ENCODE results near the gene RELN.

Gene RELN

GRCh38 chr7:103644319-103644718 is 345.1 kb downstream of the RELN start (continued):
- no peak for TF ChIP-seq ZNF211 (tag by site-specific recombination; IDR thresholded peaks at IDR 0.05; ENCODE audit: low read depth)

GRCh38 chr7:103640031-103640779 is 349.3 kb downstream of the RELN start:
- no peak overlapping the region for H3K27ac ChIP-seq (ENCODE audit: extremely low read depth, low read depth, low read length)
- CTCF ChIA-PET = interaction anchor here (0.6 kb wide), 1 partner anchor 46 kb away, joined by 7 read pairs; no protein-coding TSS in a partner anchor
- H3K36me3 ChIP-seq (ENCODE audit: control insufficient read depth in 2 of 2, insufficient read depth in 1 of 2, low read length in 2 of 2) = no peaks in the 10 kb centered on the region
- H3K9me3 ChIP-seq (ENCODE audit: control insufficient read depth, insufficient read depth, low read depth, low read length) = no peaks in the 10 kb centered on the region
- H3K4me1 ChIP-seq (ENCODE audit: control insufficient read depth, insufficient read depth, low read length) = no peaks in the 10 kb centered on the region
- H3K4me3 ChIP-seq (ENCODE audit: low read depth, low read length) = no peak overlapping the region
- POLR2A ChIA-PET = no interaction called here
- TF ChIP-seq SP3 (tag by site-specific recombination; IDR thresholded peaks at IDR 0.05) (no peak), ZNF624 (tag by site-specific recombination; IDR thresholded peaks at IDR 0.05) (no peak), ZNF660 (tag by site-specific recombination; IDR thresholded peaks at IDR 0.05) (no peak), MYNN (tag by site-specific recombination; IDR thresholded peaks at IDR 0.05; ENCODE audit: borderline replicate concordance) (no peak), ZNF366 (tag by site-specific recombination; conservative IDR thresholded peaks at IDR 0.05) (no peak), ZNF664 (tag by site-specific recombination; IDR thresholded peaks at IDR 0.05) (no peak), ZSCAN5A (tag by site-specific recombination; IDR thresholded peaks at IDR 0.05) (no peak), ZNF791 (tag by site-specific recombination; IDR thresholded peaks at IDR 0.05) (no peak), ZNF221 (tag by site-specific recombination; IDR thresholded peaks at IDR 0.05; ENCODE audit: borderline replicate concordance) (no peak), KLF17 (tag by site-specific recombination; IDR thresholded peaks at IDR 0.05) (no peak)

DNA sequence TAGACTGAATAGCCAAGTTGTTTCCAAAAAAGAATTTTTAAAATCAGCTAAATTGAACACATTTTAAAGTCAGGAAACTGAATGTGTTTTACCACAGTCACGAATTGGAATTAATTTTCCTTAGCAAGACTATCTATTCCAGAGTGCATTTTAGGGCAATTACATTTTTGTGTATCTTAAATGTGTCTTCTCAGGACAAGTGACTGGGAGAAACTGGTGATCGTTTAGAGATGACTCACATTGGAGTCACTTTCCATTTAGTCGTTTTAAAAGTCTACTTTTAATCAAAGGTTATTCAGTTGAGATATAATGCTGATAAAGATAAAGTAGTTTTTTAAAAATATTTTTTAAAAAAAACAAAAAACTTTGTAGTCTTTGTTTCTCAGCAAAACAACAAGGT is 351.7 kb downstream of the RELN start:
- POLR2A ChIA-PET = no interaction called here
- H3K4me3 ChIP-seq (ENCODE audit: low read depth, low read length) = no peak overlapping the region
- no peaks in the 10 kb centered on the region for H3K9me3 ChIP-seq (ENCODE audit: control insufficient read depth, insufficient read depth, low read depth, low read length)
- CTCF ChIA-PET = no interaction called here
- no peaks in the 10 kb centered on the region for H3K4me1 ChIP-seq (ENCODE audit: control insufficient read depth, insufficient read depth, low read length)
- H3K36me3 ChIP-seq (ENCODE audit: control insufficient read depth in 2 of 2, insufficient read depth in 1 of 2, low read length in 2 of 2) = no peaks in the 10 kb centered on the region
- H3K27ac ChIP-seq (ENCODE audit: extremely low read depth, low read depth, low read length) = no peak overlapping the region
- TF ChIP-seq ZSCAN5A (tag by site-specific recombination; IDR thresholded peaks at IDR 0.05) = no peak
- TF ChIP-seq HOXD13 (CRISPR knock-in tag; IDR thresholded peaks at IDR 0.05; ENCODE audit: borderline replicate concordance) = no peak
- TF ChIP-seq, protein P1, sequence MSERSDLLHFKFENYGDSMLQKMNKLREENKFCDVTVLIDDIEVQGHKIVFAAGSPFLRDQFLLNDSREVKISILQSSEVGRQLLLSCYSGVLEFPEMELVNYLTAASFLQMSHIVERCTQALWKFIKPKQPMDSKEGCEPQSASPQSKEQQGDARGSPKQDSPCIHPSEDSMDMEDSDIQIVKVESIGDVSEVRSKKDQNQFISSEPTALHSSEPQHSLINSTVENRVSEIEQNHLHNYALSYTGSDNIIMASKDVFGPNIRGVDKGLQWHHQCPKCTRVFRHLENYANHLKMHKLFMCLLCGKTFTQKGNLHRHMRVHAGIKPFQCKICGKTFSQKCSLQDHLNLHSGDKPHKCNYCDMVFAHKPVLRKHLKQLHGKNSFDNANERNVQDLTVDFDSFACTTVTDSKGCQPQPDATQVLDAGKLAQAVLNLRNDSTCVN (tag by site-specific recombination; optimal IDR thresholded peaks at IDR 0.05) = no peak

GRCh38 chr7:103637094-103637493 is 352.4 kb downstream of the RELN start:
- POLR2A ChIA-PET = no interaction called here
- no peaks in the 10 kb centered on the region for H3K4me1 ChIP-seq (ENCODE audit: control insufficient read depth, insufficient read depth, low read length)
- no peaks in the 10 kb centered on the region for H3K9me3 ChIP-seq (ENCODE audit: control insufficient read depth, insufficient read depth, low read depth, low read length)
- no peak overlapping the region for H3K27ac ChIP-seq (ENCODE audit: extremely low read depth, low read depth, low read length)
- CTCF ChIA-PET = no interaction called here
- H3K36me3 ChIP-seq (ENCODE audit: control insufficient read depth in 2 of 2, insufficient read depth in 1 of 2, low read length in 2 of 2) = no peaks in the 10 kb centered on the region
- TF ChIP-seq HOXD13 (CRISPR knock-in tag; IDR thresholded peaks at IDR 0.05; ENCODE audit: borderline replicate concordance) (no peak), ZFP3 (tag by site-specific recombination; IDR thresholded peaks at IDR 0.05; ENCODE audit: low read depth) (no peak), GLI2 (tag by site-specific recombination; IDR thresholded peaks at IDR 0.05; ENCODE audit: borderline replicate concordance, low read depth) (no peak), ZNF626 (tag by site-specific recombination; IDR thresholded peaks at IDR 0.05) (no peak), TRIM28 (IDR thresholded peaks at IDR 0.05; ENCODE audit: borderline replicate concordance, low read length) (no peak)
- TF ChIP-seq, protein P2, sequence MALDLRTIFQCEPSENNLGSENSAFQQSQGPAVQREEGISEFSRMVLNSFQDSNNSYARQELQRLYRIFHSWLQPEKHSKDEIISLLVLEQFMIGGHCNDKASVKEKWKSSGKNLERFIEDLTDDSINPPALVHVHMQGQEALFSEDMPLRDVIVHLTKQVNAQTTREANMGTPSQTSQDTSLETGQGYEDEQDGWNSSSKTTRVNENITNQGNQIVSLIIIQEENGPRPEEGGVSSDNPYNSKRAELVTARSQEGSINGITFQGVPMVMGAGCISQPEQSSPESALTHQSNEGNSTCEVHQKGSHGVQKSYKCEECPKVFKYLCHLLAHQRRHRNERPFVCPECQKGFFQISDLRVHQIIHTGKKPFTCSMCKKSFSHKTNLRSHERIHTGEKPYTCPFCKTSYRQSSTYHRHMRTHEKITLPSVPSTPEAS (tag by site-specific recombination; IDR thresholded peaks at IDR 0.05) = no peak
- H3K4me3 ChIP-seq (ENCODE audit: low read depth, low read length) = no peak overlapping the region

Data from HEK293 (cell line).